GM18858 (cell line): ENCODE measurements around the gene USP48.

ENCODE experiments used
- ATAC-seq: cut with Tn5 transposase; IDR thresholded peaks from one replicate; pipeline ENCODE4 v1.9.1; 2021; ENCODE audit not compliant: unreplicated experiment

USP48 gene

GRCh38 chr1:21752186-21752585 is 30.8 kb downstream of the USP48 start:
- no peak for ATAC-seq

DNA sequence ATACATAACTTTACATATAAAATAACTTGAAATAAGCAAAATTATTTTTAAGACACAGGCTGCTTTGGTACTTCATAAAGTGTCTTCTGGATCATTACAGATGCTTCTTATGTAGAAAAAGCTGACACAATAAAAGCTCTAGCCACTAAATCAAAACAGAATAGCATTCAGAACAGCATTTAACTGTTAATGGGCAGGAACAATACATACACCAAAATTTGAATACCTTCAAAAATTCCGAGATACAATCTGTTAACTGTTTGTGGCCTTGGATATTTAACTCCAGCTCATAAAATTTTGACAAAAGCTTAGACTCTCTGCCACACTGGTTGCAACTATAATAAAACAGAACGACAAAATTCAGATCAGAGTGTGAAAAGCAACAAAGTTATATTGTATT is 31.7 kb downstream of the USP48 start:
- no peak for ATAC-seq

DNA sequence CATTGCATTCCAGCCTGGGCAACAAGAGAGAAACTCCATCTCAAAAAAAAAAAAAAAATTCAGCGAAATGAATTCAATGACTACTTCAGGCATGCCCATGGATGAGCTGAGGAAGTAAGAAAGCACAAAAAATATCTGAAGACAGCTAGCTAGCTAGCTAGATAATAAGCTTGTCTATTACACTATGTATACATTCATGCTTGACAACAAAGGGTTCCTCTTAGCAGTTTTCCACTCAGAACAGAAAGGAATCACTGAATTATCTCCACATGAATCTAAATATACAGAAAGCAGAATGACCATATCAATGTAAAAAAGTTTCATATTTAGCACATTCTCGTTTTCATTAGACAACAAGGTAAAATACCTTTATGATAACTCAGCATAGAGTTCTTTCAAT is 32.1 kb downstream of the USP48 start:
- no peak for ATAC-seq

DNA sequence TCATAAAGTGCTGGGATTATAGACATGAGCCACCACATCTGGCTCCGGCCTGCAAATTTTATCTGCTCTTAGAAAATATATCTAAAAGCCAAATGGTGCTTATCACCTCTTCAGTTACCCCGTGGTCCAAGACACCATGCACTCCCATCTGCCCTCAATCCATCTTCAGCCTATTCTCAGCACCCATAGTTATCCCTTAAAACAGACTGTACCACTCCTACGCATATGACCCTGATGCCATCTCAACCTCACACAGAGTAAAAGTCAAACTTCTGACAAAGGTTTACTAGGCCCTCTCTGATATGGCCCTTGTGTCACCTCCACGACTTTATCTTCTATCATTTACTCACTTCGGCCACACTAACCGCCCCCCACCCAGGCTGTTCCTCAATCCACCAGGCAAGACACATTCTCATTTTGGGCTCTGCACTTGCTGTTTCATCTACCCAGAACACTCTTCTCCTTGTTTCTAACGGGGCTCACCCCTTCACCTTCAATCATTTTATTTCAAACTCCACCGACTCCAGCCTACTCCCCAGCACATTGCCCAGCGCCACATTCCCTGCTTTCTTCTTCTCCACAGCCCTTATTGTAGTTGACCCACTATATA is 33.0 kb downstream of the USP48 start:
- ATAC-seq: no peak

GRCh38 chr1:21749109-21749508 is 33.8 kb downstream of the USP48 start:
- ATAC-seq: no peak

DNA sequence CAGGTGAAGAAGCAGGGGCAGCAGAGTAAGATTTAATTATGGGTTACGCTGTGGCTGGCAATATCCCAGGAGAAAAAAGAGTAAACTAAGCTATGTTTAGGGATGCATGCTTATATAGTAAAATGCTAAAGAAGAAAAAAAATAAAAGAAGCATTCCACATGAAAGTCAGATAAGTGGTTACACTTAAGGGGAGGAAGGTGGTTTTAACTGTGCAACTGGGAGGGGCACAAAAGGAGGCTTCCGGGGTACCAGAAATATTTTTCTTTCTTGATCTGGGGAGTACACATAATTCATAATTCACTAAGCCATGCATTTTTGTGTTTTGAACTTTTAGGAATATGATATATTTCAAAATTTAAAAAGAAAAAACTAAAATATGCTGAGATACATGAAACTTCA is 39.5 kb downstream of the USP48 start:
- ATAC-seq: no peak

GRCh38 chr1:21742578-21742977 is 40.4 kb downstream of the USP48 start:
- ATAC-seq: no peak

GRCh38 chr1:21741206-21741605 is 41.7 kb downstream of the USP48 start:
- ATAC-seq: no peak

DNA sequence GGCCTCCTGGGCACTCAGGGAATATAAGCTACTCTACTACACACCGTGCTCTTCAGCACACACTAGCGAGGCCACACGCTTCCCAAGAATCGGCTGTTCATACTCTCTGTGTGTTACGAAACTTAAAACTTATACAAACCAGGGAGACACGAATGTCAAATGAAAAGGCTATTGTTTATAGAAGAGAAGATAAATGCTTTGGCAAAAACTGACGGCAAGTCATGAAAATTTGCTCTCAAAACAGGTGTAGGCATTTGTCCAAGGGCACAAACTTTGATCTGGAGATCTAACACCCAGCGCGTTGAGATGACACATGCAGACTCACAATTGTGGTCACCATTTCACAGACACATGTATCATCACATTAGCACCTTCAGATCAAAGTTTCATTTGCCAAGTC is 46.1 kb downstream of the USP48 start:
- no peak for ATAC-seq

DNA sequence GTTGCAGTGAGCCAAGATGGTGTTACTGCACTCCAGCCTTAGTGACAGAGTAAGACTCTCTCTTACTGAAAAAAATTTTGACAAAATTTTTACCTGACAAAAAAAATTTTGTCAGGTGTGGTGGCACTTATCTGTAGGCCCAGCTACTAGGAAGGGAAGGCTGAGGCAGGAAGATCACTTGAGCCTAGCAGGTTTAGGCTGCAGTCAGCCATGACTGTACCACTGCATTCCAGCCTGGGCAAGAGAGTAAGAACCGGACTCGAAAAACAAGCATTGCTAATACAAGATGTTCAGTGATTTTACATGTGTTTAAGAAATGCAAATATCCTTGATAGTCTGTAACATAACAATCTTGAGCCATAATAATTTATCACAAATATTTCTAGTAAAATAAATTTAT is 46.9 kb downstream of the USP48 start:
- no peak for ATAC-seq

DNA sequence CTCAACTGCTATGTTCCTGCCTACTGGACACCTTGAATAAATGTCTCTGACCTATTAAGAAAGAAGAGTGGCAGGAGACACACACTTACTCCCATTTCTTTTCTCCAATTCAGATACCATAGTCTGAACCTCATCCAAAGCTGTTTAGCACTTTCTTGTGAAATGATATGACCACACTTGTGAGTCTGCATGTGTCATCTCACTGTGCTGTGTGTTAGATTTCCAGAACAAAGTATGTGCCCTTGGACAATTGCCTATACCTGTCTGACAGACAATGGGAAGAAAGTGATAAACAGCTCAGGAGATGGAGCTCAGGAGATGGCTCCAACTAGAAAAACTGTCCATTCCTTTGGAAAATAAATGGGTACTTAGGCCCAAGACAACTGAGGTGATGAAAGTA is 48.4 kb downstream of the USP48 start:
- ATAC-seq: no peak

DNA sequence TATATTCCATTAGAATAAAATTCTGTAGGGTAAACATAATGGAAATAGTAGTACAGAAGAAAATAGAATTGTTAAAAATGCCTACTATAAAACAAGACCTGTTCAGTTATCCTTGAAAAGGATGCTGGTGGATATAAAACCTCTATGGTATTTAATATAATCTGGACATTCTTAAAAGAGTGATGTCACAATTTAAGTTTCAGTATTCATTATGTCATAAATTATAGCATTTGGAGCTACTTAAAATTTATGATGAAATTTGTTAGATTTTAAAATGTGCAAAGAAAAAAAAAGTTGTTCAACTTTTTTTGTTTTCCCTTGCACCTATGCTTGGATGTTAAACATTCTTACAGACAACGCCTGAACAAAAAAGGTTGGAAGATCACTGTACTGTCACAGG is 50.3 kb downstream of the USP48 start:
- no peak for ATAC-seq

GRCh38 chr1:21725748-21726392 is 57.1 kb downstream of the USP48 start:
- ATAC-seq: no peak

- no peak for ATAC-seq
These were observed 58.4 kb downstream of the USP48 start for GRCh38 chr1:21724570-21724969.

DNA sequence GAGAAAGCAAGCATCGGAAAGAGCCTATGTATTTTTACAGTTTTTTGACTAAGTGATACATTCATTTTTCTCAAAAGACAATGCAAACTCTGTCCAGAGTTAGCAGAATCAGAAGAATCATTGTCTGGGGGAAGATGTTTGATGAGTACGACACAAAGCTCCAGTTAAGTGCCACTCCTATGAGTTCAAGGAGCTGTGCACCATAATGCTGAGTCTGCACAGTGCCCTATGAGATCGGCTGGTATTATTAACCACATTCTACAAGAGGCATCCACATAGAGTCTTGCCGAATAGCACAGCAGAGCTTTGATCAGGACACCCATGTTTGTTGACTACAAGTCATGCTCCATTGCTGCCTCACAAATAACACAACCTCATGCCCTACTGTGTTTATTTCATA is 58.9 kb downstream of the USP48 start:
- no peak for ATAC-seq

DNA sequence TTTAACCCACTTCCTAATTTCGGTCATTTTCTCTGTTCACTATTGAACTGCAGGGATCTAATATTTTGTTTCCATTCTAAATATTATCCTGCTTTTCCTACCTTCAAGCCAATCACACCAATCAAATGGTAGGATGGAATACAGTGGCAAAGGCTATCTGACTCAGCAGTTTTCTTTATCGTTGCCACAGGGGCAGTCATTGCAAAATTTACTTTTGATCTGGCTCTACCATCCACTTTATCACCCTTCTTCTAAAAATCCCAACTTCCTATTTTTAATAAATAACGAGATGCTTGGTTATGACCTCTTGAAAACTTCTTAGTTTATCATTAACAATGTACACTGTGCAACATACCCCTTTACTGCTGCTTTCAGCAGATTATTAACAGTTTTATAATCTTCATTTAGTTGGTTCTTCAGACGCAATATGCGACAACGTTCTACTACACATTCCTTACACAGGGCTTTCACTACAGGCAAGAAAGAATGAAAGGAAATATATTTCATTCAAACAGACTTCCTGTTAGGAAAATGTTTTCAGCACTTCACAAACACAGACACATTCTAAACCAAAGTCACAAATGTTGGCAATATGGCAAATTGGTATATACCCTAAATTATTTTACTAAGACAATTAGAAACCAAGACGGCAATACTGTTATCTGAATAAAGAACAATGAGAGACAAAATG is 61.5 kb downstream of the USP48 start:
- no peak for ATAC-seq

DNA sequence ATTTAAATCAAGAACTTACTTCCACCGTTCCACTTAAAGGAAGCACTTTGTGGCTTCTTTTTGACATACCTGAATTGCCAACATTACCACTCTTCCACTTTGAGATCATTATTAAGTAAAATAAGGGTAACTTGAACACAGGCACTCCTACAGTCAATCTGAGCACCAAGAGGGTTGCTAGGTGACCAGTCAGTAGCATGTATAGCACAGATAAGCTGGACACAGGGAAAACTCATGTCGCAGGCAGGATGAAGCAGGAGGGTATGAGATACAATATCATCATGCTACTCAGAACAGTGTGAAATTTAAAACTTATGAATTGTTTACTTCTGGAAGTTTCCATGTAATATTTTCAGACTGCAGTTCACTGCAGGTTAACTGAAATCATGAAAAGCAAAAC is 66.8 kb downstream of the USP48 start:
- no peak for ATAC-seq

- ATAC-seq: no peak
These were observed 75.1 kb downstream of the USP48 start for GRCh38 chr1:21707891-21708290.

DNA sequence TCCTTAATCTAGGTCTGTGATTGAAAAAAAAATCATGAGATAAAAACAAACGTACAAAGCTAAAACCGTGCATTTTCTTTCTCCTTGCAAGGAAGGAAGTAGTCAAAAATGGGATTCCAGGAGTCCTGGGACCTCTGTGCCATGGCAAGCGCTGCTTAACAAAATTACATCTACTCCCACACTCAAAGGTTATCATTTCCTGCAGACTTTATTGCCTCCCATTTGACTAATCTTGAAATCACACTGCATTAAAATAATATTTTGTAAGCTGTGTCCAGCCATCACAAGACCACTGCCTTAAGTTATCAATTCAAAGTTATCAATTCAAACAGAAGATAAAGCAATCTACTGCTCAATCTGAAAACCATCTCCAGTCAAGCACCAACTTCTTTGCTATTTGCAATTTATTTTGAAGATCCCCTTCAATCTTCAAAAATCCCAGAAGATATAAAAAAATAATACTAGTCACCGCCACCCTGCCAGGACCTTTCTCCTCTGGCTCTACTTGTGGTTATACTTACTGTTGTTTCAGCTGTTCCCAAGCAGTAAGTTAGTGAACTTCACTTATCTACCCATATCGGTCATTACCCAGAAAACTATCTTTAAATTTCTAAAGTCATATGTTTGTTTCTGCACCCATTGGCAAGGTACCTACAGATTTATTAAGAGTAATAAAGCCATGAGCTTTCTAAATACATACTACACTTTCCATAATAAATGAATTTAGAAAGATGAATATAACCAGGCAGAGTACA is 75.7 kb downstream of the USP48 start:
- no peak for ATAC-seq

GRCh38 chr1:21706151-21706835 is 76.7 kb downstream of the USP48 start:
- no peak for ATAC-seq

- ATAC-seq: no peak
These were observed 77.5 kb downstream of the USP48 start for GRCh38 chr1:21705303-21705980.
